ENCODE results near the gene CIART. TPM values are rescaled to one million over a fixed set of nuclear protein-coding genes. Genes with fewer than 3 reads are reported as not detected.

CIART gene
- total and polyA plus RNA-seq, 2 donors (not counting 3 experiments of a cell fraction or from before 2014, with no cell fraction given) = 2.4 to 4.3 TPM

GRCh38 chr1:150332651-150333290 is 50.4 kb downstream of the CIART start:
- Histone ChIP-seq H3K79me2 (ENCODE audit: control insufficient read depth, insufficient read depth, low read length) (no peaks in the 10 kb centered on the region), H3K36me3 (ENCODE audit: control insufficient read depth in 2 of 2, extremely low read depth in 1 of 2, insufficient read depth in 2 of 2, low read length in 2 of 2) (peaks cover 23 to 33% of the 10 kb centered on the region in 2 experiments), H4K20me1 (replicated peaks; ENCODE audit: control insufficient read depth, extremely low read depth, insufficient read depth, low read length) (no peaks in the 10 kb centered on the region), H3K4me2 (ENCODE audit: insufficient read depth, low read length) (no peak overlapping the region), H2AFZ (ENCODE audit: low read depth, low read length) (no peak overlapping the region), H3K4me1 (ENCODE audit: control insufficient read depth, extremely low read depth, insufficient read depth, low read length) (no peaks in the 10 kb centered on the region), H3K9me1 (replicated peaks; ENCODE audit: control insufficient read depth, extremely low read depth, insufficient read depth, low read length) (no peaks in the 10 kb centered on the region), H3K9ac (replicated peaks; ENCODE audit: extremely low read depth, insufficient read depth, low read length) (no peak overlapping the region), H3K27me3 (ENCODE audit: control insufficient read depth in 2 of 2, insufficient read depth in 2 of 2, low read length in 2 of 2) (no peaks in the 10 kb centered on the region), H3K27ac (ENCODE audit: insufficient read depth, low read depth, low read length) (no peak overlapping the region), H3K4me3 (replicated peaks in 1 of 3; ENCODE audit: insufficient read depth in 1 of 3, low read depth in 1 of 3, low read length in 3 of 3) (no peak overlapping the region), H3K9me3 (replicated peaks; ENCODE audit: control insufficient read depth, insufficient read depth, low read length) (no peaks in the 10 kb centered on the region)
- ChIA-PET POLR2A (no interaction called here), CTCF (interaction anchor here (1.2 kb wide), 1 partner anchor 14 kb away, joined by 3 read pairs; no protein-coding TSS in a partner anchor)
- dilution Hi-C loops (cut with MboI; ENCODE audit: extremely low pct_ligation_motif_present, low sequenced_read_pairs) = no loop called here
- DNase-seq (ENCODE audit: low read depth, low spot score) (no peak), FAIRE-seq (no peak)
- no TSS peak for BruUV-seq (replicated peaks)
- intact Hi-C loops (cut with micrococcal nuclease) = no loop called here
- no peak for TF ChIP-seq MYC (IDR thresholded peaks at IDR 0.05; ENCODE audit: low read depth, low read length)
- TF ChIP-seq GATA2 (IDR thresholded peaks at IDR 0.05; ENCODE audit: insufficient read depth, insufficient read length, low read depth, low read length) = no peak
- no peak for TF ChIP-seq JUN (IDR thresholded peaks at IDR 0.05; ENCODE audit: borderline replicate concordance, insufficient read depth, insufficient read length, low read depth)
- no peak for TF ChIP-seq POLR2AphosphoS5 (IDR thresholded peaks at IDR 0.05; ENCODE audit: insufficient read depth, low read depth, low read length)
- TF ChIP-seq POLR2A (IDR thresholded peaks at IDR 0.05; ENCODE audit: low read depth, low read length) = no peak
- TF ChIP-seq, protein P1, sequence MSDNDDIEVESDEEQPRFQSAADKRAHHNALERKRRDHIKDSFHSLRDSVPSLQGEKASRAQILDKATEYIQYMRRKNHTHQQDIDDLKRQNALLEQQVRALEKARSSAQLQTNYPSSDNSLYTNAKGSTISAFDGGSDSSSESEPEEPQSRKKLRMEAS (IDR thresholded peaks at IDR 0.05; ENCODE audit: insufficient read depth, insufficient read length) = no peak
- TF ChIP-seq EZH2 (IDR thresholded peaks at IDR 0.05; ENCODE audit: borderline replicate concordance, low read depth, low read length, severe bottlenecking) = no peak
- TF ChIP-seq FOS (IDR thresholded peaks at IDR 0.05; ENCODE audit: borderline replicate concordance, insufficient read depth, low read length) = no peak
- no peak for TF ChIP-seq CTCF (IDR thresholded peaks at IDR 0.05; ENCODE audit: extremely low read depth in 1 of 2, insufficient read depth in 1 of 2, low read depth in 1 of 2, low read length in 2 of 2)

Small RNAs within 50 kb of the gene (small RNA-seq; reads per million reads assigned to genes)
- gene RNU2-17P (ENCODE audit: insufficient read depth, insufficient read length, low read depth, low replicate concordance) = not detected

Other genes starting within 250 kb of the CIART start
- gene VPS45, start 214.8 kb upstream of the CIART start, total RNA-seq = 40.4 and 43.7 TPM in 2 replicates
- 24.8 and 25.6 TPM in 2 replicates for gene VPS45, start 214.8 kb upstream of the CIART start, polyA plus RNA-seq
- 101 and 121 TPM in 2 replicates for gene PLEKHO1, start 132.6 kb upstream of the CIART start, total RNA-seq
- gene PLEKHO1, start 132.6 kb upstream of the CIART start, polyA plus RNA-seq = 59.8 and 71.9 TPM in 2 replicates
- gene ANP32E, start 46.4 kb upstream of the CIART start, total RNA-seq = 53.4 and 57.9 TPM in 2 replicates
- 3.9 and 6.8 TPM in 2 replicates for gene ANP32E, start 46.4 kb upstream of the CIART start, polyA plus RNA-seq
- gene CA14, start 24.8 kb upstream of the CIART start, total RNA-seq = not detected in 2 replicates
- gene CA14, start 24.8 kb upstream of the CIART start, polyA plus RNA-seq = not detected in 2 replicates
- 157 and 165 TPM in 2 replicates for gene APH1A, start 13.5 kb upstream of the CIART start, total RNA-seq
- gene APH1A, start 13.5 kb upstream of the CIART start, polyA plus RNA-seq = 325 and 344 TPM in 2 replicates
- gene C1orf54, start 9.8 kb upstream of the CIART start, total RNA-seq = 30.4 and 35.5 TPM in 2 replicates
- 52.6 and 66.9 TPM in 2 replicates for gene C1orf54, start 9.8 kb upstream of the CIART start, polyA plus RNA-seq
- gene MRPS21, start 11.3 kb downstream of the CIART start, total RNA-seq = 73.0 and 76.7 TPM in 2 replicates
- 54.8 and 63.1 TPM in 2 replicates for gene MRPS21, start 11.3 kb downstream of the CIART start, polyA plus RNA-seq
- gene PRPF3, start 39.0 kb downstream of the CIART start, total RNA-seq = 66.8 and 79.3 TPM in 2 replicates
- 23.5 and 25.5 TPM in 2 replicates for gene PRPF3, start 39.0 kb downstream of the CIART start, polyA plus RNA-seq
- gene RPRD2, start 81.6 kb downstream of the CIART start, total RNA-seq = 23.9 and 24.5 TPM in 2 replicates
- 11.8 and 12.9 TPM in 2 replicates for gene RPRD2, start 81.6 kb downstream of the CIART start, polyA plus RNA-seq
- gene TARS2, start 204.9 kb downstream of the CIART start, total RNA-seq = 20.6 and 21.5 TPM in 2 replicates
- gene TARS2, start 204.9 kb downstream of the CIART start, polyA plus RNA-seq = 17.9 and 22.0 TPM in 2 replicates
- gene ECM1, start 225.6 kb downstream of the CIART start, total RNA-seq = 7.2 and 7.3 TPM in 2 replicates
- gene ECM1, start 225.6 kb downstream of the CIART start, polyA plus RNA-seq = 16.6 and 20.5 TPM in 2 replicates
- gene FALEC, start 233.2 kb downstream of the CIART start, total RNA-seq = not detected in 2 replicates
- not detected in 2 replicates for gene FALEC, start 233.2 kb downstream of the CIART start, polyA plus RNA-seq